Upper lobe of left lung (tissue), 6 donors: ENCODE measurements around the gene TRIM41. TPM values are rescaled to one million over a fixed set of nuclear protein-coding genes. Genes with fewer than 3 reads are reported as not detected.
"Not testable (repeated sequence)": the region's sequence is repeated elsewhere in the genome, so short reads cannot be mapped to it uniquely, and the experiment has no call there.

Experiments used
- ATAC-seq, 2 donors: fragments of 200-7000 bp; cut with Tn5 transposase; one replicate each; pipeline ENCODE4 v1.9.1; 2022; ENCODE audit warnings: mild to moderate bottlenecking in 2 of 2, moderate library complexity in 2 of 2; ENCODE audit not compliant: low FRiP score in 2 of 2
- DNase-seq, 2 donors: peaks; one replicate each; pipeline ENCODE4 v3.0.0-alpha.2; 2019 to 2020
- H3K27ac ChIP-seq, 4 donors: fragments of 200-600 bp; sonication (generic); one replicate each; pipeline ENCODE4 v1.5.1; 2016 to 2019
- H3K27me3 ChIP-seq, 4 donors: fragments of 200-600 bp; sonication (generic); one replicate each; pipeline ENCODE4 v1.5.1; 2017 to 2019
- H3K36me3 ChIP-seq, 4 donors: fragments of 200-600 bp; sonication (generic); one replicate each; pipeline ENCODE4 v1.5.1; 2016 to 2019
- H3K4me1 ChIP-seq, 4 donors: fragments of 200-600 bp; sonication (generic); one replicate each; pipeline ENCODE4 v1.5.1; 2018 to 2019
- H3K4me3 ChIP-seq, 4 donors: fragments of 200-600 bp; sonication (generic); one replicate each; pipeline ENCODE4 v1.5.1; 2017 to 2019; ENCODE audit warnings: mild to moderate bottlenecking in 2 of 4, moderate library complexity in 1 of 4
- H3K9me3 ChIP-seq, 4 donors: fragments of 200-600 bp; sonication (generic); one replicate each; pipeline ENCODE4 v1.5.1; 2018 to 2019
- EP300 ChIP-seq, 4 donors: sonication (generic); formaldehyde crosslinking; IDR thresholded peaks; one replicate each; pipeline ENCODE4 v1.5.1; 2017; ENCODE audit warnings: antibody characterized with exemption in 4 of 4, control low read depth in 2 of 4
- POLR2A ChIP-seq, 4 donors: fragments of 450-650 bp; IDR thresholded peaks; one replicate each; pipeline ENCODE4 v1.5.1; 2016 to 2017; ENCODE audit warnings: antibody characterized with exemption in 4 of 4, mild to moderate bottlenecking in 2 of 4
- POLR2AphosphoS5 ChIP-seq, 2 donors: sonication (generic); formaldehyde crosslinking; IDR thresholded peaks; one replicate each; pipeline ENCODE4 v1.5.1; 2017; ENCODE audit warnings: antibody characterized with exemption in 2 of 2
- WGBS, 2 donors: methylation state at CpG; one replicate each; pipeline ENCODE4 v1.1.5; 2017 to 2018; 5-methylcytosine and 5-hydroxymethylcytosine counted together
- total RNA-seq, 6 donors: library from RNA; depleted of rRNA in 4 of 6; stranded (reverse); fragments of >200 nt in 4 of 6; gene quantifications; one replicate each; pipeline versions ENCODE4 v1.1.0 to v1.2.1, GENCODE V29; 2016 to 2021
- TF ChIP-seq, protein P1 (sequence below), 6 experiments: fragments of 450-650 bp in 4 of 6; fragments of 200-600 bp in 2 of 6; sonication (generic) in 2 of 6; IDR thresholded peaks; one replicate each; pipeline ENCODE4 v1.5.1; 2016 to 2019; ENCODE audit warnings: antibody characterized with exemption in 6 of 6
- donor health status: DM: no; HTN: no; CAD: no; lungs with moderate emphysema.
- donor health status: DM: no; HTN: yes; CAD: no; lungs with severe emphysema.

The TRIM41 gene
- 10 to 100 TPM; 14.4 to 75.4 (median 34.1) TPM for total RNA-seq

DNA sequence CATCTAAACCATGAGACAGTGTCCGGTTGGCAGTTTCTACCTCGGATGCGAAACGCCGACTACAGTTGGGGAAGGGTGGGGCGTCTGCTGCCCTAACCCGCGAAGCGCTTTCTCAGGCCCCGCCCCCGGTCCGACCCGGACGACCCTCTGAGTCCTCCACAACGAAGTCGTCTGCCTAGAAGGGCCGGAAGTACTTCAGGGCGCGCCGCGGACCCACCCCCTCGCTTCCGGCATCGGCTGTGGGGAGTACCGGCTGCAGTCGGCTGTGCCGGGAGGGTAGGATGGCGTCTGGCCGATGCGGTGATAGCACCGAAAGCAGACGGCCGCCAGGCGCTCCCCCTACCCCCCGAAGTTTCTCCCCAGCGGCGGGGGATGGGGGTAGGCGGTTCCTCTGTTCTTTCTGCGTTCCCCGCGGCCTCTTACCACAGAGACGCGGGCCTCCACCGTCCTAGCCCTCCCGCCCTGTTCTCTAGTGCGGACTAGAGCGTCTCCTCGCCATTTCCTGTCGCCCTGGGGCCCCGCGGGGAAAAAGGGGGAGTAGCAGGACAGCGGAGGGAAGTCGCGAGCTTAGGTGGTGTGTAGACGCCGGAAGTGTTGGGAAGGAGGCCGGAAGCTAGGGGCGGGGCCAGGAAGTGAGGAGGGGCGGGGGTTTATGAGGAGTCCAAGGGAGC lies at the start of gene TRIM41:
TSS of gene TRIM41 (plus strand) at position 224 of the 671 bp plus-strand sequence. CDS start 719 bp downstream, outside the sequence.
- peaks cover 18 to 44% (median 22%) of the 10 kb centered on the region in 4 donors for H3K4me1 ChIP-seq
- DNase-seq (peak; percentile 98 to 99), ATAC-seq (peak; percentile 94 to 97)
- peak within 1 kb of the TSS; percentile 95 to 98 (median 96) for H3K27ac ChIP-seq
- peaks cover 0 to 8% (median 0%) of the 10 kb centered on the region in 4 donors for H3K36me3 ChIP-seq
- H3K27me3 ChIP-seq: no peaks in the 10 kb centered on the region
- peak within 1 kb of the TSS; percentile 70 to 84 (median 80) for H3K4me3 ChIP-seq
- TF ChIP-seq POLR2AphosphoS5 (IDR thresholded peaks at IDR 0.05) (peak; percentile 94 to 99), EP300 (IDR thresholded peaks at IDR 0.05) (peak in 2 of 4 donors; percentile 18 to 54), POLR2A (IDR thresholded peaks at IDR 0.05) (peak; percentile 86 to 96 (median 89))
- TF ChIP-seq, protein P1, sequence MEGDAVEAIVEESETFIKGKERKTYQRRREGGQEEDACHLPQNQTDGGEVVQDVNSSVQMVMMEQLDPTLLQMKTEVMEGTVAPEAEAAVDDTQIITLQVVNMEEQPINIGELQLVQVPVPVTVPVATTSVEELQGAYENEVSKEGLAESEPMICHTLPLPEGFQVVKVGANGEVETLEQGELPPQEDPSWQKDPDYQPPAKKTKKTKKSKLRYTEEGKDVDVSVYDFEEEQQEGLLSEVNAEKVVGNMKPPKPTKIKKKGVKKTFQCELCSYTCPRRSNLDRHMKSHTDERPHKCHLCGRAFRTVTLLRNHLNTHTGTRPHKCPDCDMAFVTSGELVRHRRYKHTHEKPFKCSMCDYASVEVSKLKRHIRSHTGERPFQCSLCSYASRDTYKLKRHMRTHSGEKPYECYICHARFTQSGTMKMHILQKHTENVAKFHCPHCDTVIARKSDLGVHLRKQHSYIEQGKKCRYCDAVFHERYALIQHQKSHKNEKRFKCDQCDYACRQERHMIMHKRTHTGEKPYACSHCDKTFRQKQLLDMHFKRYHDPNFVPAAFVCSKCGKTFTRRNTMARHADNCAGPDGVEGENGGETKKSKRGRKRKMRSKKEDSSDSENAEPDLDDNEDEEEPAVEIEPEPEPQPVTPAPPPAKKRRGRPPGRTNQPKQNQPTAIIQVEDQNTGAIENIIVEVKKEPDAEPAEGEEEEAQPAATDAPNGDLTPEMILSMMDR (IDR thresholded peaks at IDR 0.05): peak in 3 of 6 experiments; percentile 28 to 53 (median 30)
- WGBS, 2 donors: 0 to 1% methylated on average over 34 to 59 of the region's 59 CpGs
- no peaks in the 10 kb centered on the region for H3K9me3 ChIP-seq

GRCh38 chr5:181173420-181174342 lies 49.4 kb upstream of the TRIM41 start:
- no peak overlapping the region for H3K4me3 ChIP-seq
- WGBS, 2 donors: 7 to 10% methylated on average over 39 to 50 of the region's 50 CpGs
- no peaks in the 10 kb centered on the region for H3K9me3 ChIP-seq
- DNase-seq: no peak
- H3K27ac ChIP-seq: no peak overlapping the region
- H3K27me3 ChIP-seq: peaks cover 1 to 27% (median 11%) of the 10 kb centered on the region in 4 donors
- no peaks in the 10 kb centered on the region for H3K36me3 ChIP-seq
- peaks cover 0 to 22% (median 12%) of the 10 kb centered on the region in 4 donors for H3K4me1 ChIP-seq
- ATAC-seq: no peak
- TF ChIP-seq POLR2A (IDR thresholded peaks at IDR 0.05) (no peak), EP300 (IDR thresholded peaks at IDR 0.05) (no peak), POLR2AphosphoS5 (IDR thresholded peaks at IDR 0.05) (no peak)
- TF ChIP-seq, protein P1 (IDR thresholded peaks at IDR 0.05): no peak

DNA sequence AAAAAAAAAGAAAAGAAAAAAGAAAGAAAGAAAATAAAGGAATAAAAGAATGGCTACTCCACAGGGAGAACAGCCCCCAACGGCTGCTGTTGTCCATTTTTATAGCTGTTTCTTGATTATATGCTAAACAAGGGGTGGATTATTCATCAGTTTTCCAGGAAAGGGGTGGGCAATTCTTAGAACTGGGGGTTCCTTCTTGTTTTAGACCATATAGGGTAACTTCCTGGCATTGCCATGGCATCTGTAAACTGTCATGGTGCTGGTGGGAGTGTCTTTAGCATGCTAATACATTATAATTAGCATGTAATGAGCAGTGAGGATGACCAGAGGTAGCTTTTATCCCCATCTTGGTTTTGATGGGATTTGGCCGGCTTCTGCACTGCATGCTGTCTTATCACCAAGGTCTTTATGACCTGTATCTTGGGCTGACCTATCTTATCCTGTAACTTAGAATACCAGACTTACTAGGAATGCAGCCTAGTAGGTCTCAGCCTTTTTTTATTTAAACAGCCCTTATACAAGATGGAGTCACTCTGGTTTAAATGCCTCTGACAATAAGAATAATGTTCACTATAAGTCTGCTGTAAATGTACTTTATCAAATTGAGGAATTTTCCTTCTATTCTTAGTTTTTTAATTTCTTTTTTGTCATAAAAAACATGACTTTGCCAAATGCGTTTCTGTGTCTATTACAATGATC lies 46.7 kb upstream of the TRIM41 start:
- Histone ChIP-seq H3K27me3 (peaks cover 0 to 10% (median 0%) of the 10 kb centered on the region in 4 donors), H3K27ac (no peak overlapping the region), H3K36me3 (no peaks in the 10 kb centered on the region), H3K4me3 (no peak overlapping the region), H3K9me3 (no peaks in the 10 kb centered on the region), H3K4me1 (peaks cover 0 to 12% (median 6%) of the 10 kb centered on the region in 4 donors)
- 72 to 77% methylated on average over 3 of the region's 3 CpGs for WGBS, 2 donors
- TF ChIP-seq POLR2AphosphoS5 (IDR thresholded peaks at IDR 0.05) (no peak), POLR2A (IDR thresholded peaks at IDR 0.05) (no peak), EP300 (IDR thresholded peaks at IDR 0.05) (no peak)
- TF ChIP-seq, protein P1 (IDR thresholded peaks at IDR 0.05): no peak
- no peak for ATAC-seq
- no peak for DNase-seq

GRCh38 chr5:181177559-181177958 lies 45.5 kb upstream of the TRIM41 start:
- 73 to 75% methylated on average over 14 of the region's 14 CpGs for WGBS, 2 donors
- H3K4me1 ChIP-seq: peaks cover 0 to 20% (median 6%) of the 10 kb centered on the region in 4 donors
- H3K27ac ChIP-seq, DNase-seq, H3K27me3 ChIP-seq, H3K36me3 ChIP-seq, H3K9me3 ChIP-seq, H3K4me3 ChIP-seq, ATAC-seq: not testable (repeated sequence)
